ENCODE results near the gene KRT73.

KRT73 gene

DNA sequence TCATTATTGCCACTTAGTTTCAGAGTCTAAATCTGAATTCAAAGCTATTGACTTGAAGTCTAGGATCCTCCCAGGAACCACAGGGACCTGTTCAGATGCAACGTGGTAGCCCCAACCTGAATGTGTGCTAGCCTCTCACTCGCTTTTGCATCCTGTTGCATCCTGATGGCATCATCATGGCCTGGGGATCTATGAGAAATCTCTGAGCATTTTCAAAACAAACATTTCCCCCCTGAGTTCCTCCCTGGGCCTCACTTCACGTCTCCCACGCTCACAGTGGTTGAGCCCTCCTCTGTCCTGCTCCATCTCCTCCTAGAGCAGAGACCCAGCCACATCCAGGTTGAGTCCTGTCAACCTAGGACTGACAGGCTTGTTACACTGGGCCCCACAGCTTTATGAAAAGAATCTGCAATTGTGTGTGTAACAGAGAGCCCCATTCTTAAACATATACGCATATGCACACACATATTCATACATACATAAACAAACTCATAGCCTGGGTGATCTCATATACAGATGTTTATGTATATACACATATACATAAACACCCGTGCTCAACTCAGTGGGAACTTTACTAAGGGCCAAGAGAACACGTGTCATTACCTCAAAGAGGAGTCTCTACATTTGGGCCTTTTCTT is 11.7 kb downstream of the KRT73 start:
- DNase-seq (ENCODE audit: low read depth): no peak
- TF ChIP-seq, protein P1, sequence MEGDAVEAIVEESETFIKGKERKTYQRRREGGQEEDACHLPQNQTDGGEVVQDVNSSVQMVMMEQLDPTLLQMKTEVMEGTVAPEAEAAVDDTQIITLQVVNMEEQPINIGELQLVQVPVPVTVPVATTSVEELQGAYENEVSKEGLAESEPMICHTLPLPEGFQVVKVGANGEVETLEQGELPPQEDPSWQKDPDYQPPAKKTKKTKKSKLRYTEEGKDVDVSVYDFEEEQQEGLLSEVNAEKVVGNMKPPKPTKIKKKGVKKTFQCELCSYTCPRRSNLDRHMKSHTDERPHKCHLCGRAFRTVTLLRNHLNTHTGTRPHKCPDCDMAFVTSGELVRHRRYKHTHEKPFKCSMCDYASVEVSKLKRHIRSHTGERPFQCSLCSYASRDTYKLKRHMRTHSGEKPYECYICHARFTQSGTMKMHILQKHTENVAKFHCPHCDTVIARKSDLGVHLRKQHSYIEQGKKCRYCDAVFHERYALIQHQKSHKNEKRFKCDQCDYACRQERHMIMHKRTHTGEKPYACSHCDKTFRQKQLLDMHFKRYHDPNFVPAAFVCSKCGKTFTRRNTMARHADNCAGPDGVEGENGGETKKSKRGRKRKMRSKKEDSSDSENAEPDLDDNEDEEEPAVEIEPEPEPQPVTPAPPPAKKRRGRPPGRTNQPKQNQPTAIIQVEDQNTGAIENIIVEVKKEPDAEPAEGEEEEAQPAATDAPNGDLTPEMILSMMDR (IDR thresholded peaks at IDR 0.05; ENCODE audit: control insufficient read depth, insufficient read depth, low read depth, low read length, missing control alignments): no peak
- H3K4me3 ChIP-seq (ENCODE audit: control insufficient read depth, low read depth, low read length): no peak overlapping the region

DNA sequence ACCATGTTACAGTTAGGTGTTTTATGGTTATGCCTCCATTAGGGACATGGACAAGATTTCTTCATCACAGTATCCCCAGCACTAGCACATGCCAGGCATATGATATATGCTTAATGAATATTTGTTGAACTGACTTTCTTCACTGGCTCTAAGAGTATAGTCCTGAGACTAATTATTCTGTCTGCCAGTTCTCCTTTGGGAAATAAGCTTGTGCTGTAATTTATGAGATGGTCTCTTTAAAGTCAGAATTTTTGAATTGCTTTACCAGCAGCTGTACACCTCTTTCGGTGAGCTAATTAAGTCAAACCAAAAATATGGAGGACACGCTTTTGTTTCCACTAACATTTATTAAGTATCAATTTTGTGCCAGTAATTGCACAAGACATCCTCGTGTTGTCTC is 12.3 kb downstream of the KRT73 start:
- DNase-seq (ENCODE audit: low read depth): no peak
- TF ChIP-seq, protein P1 (IDR thresholded peaks at IDR 0.05; ENCODE audit: control insufficient read depth, insufficient read depth, low read depth, low read length, missing control alignments): no peak
- H3K4me3 ChIP-seq (ENCODE audit: control insufficient read depth, low read depth, low read length): no peak overlapping the region

DNA sequence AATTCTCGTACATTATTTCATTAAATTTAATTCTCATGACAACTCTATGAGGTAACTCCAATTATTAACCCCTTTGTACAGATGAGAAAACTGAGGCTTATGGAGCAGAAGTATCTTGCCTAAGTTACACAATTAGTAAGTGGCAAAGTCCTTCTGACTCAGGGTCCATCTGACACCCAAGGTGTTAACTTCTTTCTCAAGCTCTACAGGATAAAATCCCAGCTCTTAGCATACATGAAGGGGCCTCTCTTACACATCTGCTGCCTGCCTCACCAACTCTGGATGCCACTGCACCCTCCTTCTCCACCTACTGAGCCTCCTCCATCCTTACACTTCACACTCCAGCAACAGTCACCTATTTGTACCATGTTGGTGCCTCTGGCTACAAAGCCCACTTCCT is 12.8 kb downstream of the KRT73 start:
- TF ChIP-seq, protein P1 (IDR thresholded peaks at IDR 0.05; ENCODE audit: control insufficient read depth, insufficient read depth, low read depth, low read length, missing control alignments): no peak
- H3K4me3 ChIP-seq (ENCODE audit: control insufficient read depth, low read depth, low read length): no peak overlapping the region
- no peak for DNase-seq (ENCODE audit: low read depth)

DNA sequence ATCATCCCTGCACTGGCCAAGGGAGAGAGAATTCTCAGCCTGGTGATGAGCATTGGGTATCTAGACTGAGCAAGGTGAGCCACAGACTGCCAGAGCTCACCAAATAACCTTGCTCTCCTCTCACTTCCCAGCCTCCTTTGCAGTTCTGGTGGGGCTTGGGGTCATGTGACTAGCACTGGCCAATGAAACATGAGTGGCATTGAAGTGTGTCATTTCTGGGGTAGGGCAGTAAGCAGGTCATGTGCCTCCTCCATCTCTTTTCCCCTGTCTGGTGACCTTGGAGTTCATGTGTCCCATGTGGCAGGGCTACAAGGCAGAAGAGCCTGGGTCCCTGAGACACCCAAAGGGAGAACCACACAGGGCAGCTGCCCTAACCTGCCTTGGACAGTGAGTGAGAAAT is 13.5 kb downstream of the KRT73 start:
- TF ChIP-seq, protein P1 (IDR thresholded peaks at IDR 0.05; ENCODE audit: control insufficient read depth, insufficient read depth, low read depth, low read length, missing control alignments): no peak
- DNase-seq (ENCODE audit: low read depth): no peak
- H3K4me3 ChIP-seq (ENCODE audit: control insufficient read depth, low read depth, low read length): no peak overlapping the region

DNA sequence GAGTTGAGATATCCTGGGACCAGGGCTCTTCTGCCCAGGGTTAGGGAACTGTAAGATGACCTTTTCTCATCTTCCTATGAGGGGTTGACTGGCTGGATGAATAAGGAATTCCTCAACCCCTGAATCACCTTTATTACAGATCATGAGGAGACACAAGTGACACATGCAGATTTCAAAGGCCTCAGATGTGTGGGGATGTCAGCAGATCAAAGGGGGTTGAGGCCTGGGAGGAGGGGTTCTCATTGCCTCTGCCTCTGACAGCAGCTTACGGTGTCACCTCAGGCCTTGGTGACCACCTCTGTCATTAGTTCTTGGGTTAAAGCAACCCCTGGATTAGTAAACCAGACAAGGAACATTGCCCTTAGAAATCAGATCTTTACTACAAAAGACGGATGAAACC is 15.0 kb downstream of the KRT73 start:
- no peak overlapping the region for H3K4me3 ChIP-seq (ENCODE audit: control insufficient read depth, low read depth, low read length)
- no peak for DNase-seq (ENCODE audit: low read depth)
- TF ChIP-seq, protein P1 (IDR thresholded peaks at IDR 0.05; ENCODE audit: control insufficient read depth, insufficient read depth, low read depth, low read length, missing control alignments): no peak

DNA sequence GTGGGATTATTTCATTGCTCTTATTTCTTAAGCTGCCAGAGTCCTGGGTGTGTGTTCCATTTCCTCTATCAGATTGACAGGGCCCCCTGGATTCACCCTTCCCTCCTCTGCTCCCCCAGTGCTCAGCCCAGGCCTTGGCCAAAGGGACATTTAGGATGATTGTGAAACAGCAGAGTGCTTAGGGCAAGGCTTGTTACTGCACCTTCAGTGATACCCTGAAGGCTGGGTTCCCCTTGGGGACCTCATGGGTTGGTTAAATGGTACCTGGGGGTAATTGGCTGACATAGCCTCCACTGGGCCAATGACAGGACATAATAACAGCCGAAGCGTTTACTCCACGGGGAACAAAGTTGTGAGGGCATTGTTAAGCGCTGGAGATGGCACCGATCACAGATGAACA is 15.8 kb downstream of the KRT73 start:
- no peak overlapping the region for H3K4me3 ChIP-seq (ENCODE audit: control insufficient read depth, low read depth, low read length)
- DNase-seq (ENCODE audit: low read depth): no peak
- TF ChIP-seq, protein P1 (IDR thresholded peaks at IDR 0.05; ENCODE audit: control insufficient read depth, insufficient read depth, low read depth, low read length, missing control alignments): no peak

DNA sequence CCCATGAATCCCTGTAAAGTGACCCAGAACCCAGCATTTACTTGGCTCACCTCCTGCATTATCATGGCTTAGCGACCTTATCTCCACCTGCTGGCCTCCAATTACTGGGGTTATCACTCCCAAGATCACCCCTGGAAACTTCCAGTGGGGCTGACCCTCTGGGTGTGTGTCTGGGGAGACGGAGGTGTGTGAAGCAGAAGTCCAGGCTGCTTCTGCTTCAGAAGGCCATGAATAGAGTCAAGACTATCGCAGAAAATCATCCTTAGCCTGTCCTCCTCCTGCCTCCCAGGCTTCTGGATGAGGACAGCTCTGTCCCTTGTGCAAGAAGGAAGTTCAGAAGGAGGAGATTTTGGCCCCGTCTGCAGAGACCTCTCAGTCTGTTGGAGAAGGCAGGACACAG is 16.7 kb downstream of the KRT73 start:
- H3K4me3 ChIP-seq (ENCODE audit: control insufficient read depth, low read depth, low read length): no peak overlapping the region
- TF ChIP-seq, protein P1 (IDR thresholded peaks at IDR 0.05; ENCODE audit: control insufficient read depth, insufficient read depth, low read depth, low read length, missing control alignments): no peak

More for the DNA sequence above, 16.7 kb downstream of the KRT73 start:
- no peak for DNase-seq (ENCODE audit: low read depth)

Measured in AG09309 (cell line).